HTERT RPE-1 (cell line): ENCODE results near the gene FAT3.

ENCODE experiments used
- in situ Hi-C: fragments of 300-500 bp; cut with MboI; formaldehyde crosslinking; loops from 4 replicates; pipeline ENCODE4 v1.14.3; 2020; ENCODE audit warnings: low sequenced_read_pairs

The FAT3 gene

DNA sequence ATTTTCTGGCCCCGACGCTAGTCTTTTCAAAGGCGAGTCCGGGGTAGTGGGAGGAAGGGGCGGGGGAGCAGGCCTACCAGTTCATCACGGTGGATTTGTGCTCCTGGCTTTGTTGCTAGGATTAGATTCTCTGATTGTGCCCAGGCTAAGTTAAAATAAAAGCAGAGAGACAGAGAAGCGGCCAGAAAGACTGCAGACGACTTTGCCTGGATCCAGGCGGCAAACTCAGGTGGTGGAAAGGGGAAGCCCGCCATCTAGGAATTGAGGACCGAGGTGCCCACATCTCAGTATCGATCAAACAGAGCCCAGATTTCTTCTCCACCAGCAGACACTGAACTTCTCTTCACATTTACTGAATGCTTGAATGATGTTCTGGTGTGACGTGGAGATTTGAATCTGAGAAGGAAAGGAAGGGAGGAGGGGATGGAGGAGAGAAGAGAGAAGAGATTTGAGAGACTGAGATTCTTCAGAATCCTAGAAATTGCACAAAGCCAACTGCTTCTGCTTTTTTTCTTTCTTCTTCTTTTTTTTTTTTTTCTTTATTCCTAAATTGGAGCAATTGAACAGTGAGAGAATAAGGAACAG lies 2.7 kb downstream of the FAT3 start:
- in situ Hi-C loops = no loop called here

DNA sequence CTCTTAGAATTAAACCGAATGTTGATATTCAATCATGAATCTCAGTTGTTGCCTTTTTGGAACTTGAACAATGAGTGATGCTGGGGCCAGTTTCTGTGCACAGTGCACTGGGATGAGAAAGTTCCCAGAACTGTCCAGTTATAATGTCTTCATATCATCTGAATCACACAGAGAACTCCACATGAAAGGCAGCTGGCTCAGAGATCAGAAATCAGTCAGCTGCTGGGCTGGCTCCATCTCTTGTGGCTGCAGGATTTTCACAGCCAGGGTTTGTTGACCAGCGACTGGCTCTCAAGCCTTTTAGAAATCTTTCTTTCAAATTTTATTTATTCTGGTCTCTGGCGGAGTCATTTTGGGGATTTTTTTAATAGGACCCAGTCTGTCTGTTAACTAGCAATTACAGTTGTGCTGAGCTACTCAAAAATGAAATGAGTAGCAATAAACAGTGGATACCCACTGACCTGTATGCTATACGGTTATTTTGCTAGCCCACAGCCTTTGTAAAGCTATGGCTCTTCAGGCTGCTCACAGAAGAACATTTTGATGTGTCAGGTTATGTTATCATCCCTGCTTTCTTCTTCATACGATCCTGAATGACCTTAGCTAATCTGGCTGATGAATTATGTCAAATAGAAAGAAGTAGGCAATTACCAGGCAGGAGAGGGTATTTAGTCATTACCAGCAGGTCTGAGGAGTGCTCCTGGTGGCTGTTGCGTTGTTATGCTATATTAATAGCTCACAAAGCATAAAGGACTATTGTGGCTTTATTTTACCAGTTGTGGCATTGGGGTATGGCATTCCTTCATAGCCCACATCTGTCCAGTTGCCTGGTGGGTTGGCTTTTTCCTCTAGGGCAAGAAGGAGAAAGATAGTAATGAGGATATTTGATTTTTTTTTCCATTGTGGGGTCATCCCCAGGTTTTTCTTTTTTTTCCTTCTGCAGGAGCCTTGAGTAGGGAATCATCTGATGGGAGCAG lies 3.6 kb downstream of the FAT3 start:
- in situ Hi-C loops = no loop called here

DNA sequence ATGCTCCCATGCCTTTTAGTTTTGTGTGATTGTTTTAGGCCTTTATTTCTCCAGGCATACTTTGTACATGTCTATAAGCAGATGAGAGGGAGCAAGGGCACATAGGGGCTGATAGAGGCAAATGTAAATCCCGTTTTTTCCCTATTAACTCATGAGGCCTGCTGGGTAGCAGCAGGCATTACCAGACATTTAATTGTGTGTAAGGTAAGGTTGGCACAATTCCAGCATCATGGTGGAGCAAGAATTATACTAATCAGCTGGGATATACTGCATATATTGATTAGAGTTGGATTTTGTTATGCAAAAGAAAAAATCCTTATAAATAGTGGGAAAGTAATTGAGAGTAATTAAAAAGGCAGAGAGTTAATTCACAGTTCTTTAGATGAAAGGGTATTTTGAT lies 12.2 kb downstream of the FAT3 start:
- in situ Hi-C loops = no loop called here

DNA sequence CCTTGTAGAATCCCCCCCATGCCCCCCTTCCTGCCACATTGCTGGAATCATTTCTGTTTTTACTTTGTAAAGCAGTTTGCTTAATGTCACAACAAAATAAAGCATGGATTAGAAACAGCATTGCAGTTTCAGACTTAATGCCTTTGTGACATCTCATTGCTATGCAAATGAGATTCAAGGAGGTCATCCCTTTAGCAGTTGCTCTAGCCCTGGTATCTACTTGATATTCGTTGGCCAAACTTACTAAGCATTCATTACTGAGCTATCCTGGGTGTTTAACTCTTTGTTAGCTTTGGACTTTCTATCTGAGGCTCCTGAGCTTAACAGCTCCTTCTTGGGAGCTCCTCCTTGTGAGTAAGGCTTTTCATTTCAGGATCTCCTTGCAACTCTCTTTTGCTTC lies 16.3 kb downstream of the FAT3 start:
- in situ Hi-C loops = no loop called here

DNA sequence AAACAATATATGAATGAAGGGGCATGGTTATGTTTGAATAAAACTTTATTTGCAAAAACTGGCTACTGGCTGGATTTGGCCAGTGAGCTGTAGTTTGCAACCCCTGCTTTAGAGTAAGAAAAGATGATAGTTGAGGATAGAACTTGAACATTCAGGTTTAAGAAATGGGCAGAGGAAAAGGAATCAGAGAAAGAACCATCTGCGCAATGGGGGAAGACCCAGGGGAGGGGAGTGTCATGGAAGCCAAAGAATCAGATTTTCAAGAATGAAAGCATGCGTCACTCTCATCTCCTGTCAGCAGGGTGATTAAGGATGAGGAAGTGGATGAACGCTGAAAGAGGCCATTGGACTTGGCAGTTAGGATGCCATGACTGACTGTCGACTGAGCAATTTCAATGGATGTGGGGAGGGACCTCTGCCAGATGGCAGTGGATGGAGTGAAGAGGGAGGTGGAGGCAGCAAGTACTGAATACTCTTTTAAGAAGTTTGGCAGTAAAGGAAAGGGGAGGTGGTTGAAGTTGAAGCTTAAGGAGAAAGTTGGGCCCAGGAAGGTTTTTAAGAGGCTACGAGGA lies 21.2 kb downstream of the FAT3 start:
- in situ Hi-C loops = no loop called here

DNA sequence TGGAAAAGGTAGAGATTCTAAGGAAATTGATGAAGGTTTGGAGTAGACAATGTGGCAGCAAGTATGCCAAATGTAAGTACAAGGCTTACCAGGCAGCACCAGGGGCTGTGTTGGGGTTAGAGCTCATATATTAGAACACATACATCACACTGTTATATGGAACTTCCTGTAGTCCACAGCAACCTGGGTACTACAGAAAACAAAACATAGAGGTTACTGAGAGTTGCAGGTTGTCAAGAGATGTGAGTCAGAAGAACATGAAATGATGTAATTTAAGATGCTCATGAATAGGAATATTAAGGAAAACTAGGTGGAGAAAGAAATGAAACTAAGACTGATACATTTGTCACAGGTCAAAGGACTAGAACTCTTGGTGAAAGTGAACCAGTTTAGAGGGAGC lies 22.0 kb downstream of the FAT3 start:
- in situ Hi-C loops = no loop called here

DNA sequence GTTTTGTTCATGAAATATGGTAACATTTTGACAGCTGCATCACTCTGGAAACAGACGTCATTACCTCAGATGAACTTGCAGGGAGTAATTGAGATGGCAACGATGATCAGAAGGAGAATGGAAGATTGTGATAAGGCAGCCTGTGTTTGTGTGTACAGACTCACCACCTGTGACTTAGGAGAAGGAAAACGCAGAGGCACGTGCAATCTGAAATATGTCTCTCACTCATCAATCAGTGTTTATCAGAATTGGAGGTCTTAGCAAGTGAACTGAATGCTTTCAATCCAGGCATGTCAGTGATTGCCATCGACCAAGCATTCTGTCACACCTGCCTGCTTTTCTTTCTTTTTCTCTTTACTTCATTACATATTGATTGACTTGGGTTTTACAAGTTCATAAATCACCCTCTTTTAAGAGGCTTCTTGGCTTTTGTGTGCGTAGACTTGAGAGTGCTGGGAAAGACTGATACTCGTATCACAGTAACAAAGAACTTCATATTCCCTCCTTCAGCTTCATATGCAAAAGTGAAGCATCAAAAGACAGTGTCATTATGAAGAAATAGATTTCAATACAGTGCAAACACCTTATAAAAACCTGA lies 24.6 kb downstream of the FAT3 start:
- in situ Hi-C loops = no loop called here

DNA sequence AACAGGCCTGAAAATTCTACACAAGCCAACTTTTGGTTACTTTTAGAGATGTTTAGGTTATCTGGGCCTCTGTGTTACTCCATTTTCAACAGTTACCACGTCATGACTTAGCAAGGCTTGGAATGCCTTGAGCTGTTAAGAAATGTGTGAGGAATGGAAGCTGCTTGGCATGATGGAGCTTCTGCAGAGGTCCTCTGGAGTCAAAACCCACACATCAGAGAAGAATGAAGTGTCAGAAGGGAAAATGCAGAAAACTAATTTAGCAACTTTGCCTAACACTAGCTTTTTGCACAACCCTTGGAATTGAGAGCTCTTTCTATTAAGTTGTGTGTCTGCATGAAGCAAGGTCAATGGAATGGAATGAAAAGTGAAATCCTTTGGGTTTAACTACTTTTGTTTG lies 27.4 kb downstream of the FAT3 start:
- in situ Hi-C loops = no loop called here

DNA sequence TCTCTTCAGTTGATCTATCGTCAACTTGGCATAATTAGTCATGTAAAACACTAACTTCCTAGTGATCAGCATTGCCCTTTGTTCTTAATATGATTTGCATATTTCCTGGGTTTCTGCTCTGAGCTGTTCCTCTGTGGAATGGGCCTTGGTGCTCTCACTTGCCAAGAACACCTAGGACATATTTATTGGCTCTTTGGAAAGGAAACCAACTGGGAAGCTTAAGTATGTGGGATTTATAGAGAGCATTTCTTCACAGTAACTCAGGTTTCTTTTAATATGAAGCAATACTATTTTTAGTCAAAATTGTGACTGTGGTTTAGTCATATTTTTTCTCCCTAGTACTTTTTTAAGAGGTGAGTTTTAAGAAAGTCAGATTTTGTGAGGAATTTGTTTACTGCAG lies 28.8 kb downstream of the FAT3 start:
- in situ Hi-C loops = no loop called here

DNA sequence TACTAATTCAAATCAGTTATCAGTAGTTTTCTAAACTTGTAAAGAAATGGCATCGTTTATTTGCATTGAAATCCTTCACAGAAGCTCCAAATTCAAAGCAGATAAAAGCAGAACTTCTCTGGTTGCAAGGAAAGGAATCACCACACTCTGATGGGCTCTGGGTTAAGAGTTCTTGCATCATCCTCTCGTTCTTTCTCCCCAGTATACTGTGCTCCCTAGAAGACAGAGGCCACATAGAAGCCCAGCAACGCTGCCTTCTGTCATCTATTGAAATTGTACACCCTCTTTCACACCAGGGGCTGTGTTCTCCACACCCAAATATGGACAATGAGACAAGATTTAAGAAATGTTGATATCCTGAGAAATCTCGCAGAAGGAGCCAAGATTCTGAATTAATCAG lies 29.3 kb downstream of the FAT3 start:
- in situ Hi-C loops = no loop called here

DNA sequence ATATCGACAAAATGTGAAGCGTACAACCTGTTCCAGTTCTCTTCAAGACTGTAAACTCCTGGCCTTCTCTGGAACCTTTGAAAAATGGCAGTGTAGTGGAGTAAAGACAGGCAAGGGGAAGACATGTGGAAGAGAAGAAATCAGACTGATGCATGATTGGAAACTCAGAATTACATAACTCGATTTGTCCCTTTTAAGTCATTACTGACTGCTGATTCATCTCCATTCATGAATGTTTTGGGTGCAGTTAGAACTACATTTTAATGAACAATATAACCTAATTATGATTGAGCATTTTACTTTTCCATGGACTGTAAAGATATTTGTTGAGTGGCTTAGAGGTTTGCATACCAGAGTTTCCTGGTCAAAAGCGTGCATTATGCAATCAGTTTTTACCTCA lies 32.9 kb downstream of the FAT3 start:
- in situ Hi-C loops = no loop called here

DNA sequence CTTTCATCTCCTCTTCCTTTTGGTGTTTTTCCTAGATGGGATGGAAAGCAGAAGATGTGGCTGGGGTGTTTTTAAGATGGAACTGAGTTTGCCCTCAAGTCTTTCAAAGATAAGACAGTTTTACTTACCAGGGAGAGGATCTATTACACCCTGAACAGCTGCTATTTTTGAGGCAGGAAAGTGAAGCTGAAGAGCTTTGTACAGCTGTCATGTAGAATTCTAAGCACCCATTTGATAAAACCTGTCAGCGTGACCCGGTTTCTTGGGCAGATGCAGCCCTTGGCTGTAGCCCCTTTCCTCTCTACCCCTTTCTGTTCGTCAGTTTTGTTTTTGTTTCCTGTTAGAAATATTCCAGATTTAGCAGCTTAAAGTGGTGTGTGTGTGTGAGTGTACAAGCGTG lies 35.2 kb downstream of the FAT3 start:
- in situ Hi-C loops = no loop called here

DNA sequence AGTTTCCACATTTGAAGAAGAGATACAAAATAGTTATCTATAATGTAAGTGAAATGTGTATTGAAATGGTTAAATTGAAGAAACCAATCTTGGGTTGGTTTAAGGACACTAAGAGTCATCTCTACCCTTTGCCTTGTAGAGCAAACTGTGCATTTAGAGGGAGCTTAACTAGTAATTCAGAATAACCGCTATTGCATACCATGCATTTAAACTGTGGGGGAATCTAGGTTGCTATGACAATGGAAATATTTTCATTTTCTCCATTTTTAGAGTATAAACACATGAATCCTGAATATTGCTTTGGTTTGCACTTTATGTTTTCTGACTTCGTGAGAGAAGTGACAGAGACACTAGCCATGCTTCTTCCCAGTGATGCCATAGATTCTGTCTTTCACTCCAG lies 39.7 kb downstream of the FAT3 start:
- in situ Hi-C loops = no loop called here

DNA sequence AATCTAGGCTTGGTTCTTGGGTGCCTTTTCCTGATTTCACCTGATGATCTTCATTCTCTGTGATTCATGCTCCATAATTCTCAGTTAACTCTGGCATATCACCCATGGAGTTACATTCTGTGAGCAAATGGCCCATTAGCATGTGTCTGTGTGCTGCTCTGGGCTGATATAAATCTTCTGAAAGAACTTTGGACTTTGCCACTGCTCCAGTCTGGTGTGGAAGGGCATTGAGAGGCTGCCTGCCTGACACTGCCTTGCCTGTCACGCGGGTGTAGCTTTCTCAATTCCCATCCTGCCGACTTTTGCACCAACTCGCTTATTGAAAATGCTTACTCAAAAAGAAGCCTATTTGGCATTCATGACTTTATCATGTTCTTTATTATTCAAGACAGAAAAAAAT lies 42.2 kb downstream of the FAT3 start:
- in situ Hi-C loops = no loop called here

DNA sequence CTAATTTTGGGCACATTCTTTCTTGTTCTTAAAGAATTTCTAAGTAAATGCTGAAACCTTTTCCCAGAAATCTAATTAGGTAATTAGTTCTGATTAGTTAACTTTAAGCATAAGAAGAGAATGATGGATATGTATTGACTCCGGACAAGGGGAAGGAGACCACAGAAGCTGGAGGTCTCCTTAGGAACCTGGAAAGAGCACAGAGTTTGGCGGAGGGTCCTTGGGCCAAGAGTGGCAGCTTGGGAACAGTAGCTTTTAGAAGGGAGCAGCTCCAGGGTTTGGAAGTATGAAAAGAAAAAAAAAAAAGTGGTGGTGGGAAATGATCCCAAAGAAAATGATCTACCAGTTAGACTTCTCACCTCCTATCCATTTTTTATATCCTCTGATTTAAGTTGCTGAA lies 42.7 kb downstream of the FAT3 start:
- in situ Hi-C loops = no loop called here

DNA sequence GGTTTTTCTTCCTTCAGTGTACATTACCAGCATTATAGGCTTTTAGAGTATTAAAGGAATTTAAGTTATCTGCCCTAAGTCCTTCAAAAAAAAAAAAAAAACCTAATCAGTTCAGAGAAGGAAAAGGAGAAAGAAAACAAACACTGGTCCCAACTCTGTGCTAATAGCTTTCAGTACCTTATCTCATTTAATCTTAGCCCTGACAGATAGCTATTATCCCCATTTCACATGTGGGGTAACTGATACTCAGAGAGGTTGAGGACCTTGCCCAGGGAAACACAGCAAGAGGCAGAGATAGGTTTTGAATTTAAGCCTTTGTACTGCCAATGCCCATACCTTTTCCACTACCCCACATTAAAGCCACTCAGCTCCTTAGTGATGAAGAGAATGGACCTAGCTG lies 43.4 kb downstream of the FAT3 start:
- in situ Hi-C loops = no loop called here

DNA sequence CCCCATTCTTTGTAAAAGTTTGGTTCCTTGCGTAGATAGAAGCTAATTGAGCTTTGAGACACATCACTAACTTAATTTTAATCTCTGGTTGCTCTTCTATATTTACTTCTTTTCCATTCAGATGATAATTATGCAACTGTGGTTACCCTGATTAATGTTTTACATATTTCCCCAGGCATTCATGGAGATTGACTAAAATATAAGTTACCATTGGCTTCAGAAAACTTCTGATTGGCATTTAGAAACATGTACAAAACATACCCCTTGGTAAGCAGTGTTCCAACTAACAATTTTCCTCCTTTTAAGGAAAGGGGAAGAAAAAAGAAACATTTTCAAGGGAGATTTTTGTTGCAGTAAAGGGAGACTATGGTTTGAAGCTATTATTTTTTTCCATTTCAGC lies 43.9 kb downstream of the FAT3 start:
- in situ Hi-C loops = no loop called here

DNA sequence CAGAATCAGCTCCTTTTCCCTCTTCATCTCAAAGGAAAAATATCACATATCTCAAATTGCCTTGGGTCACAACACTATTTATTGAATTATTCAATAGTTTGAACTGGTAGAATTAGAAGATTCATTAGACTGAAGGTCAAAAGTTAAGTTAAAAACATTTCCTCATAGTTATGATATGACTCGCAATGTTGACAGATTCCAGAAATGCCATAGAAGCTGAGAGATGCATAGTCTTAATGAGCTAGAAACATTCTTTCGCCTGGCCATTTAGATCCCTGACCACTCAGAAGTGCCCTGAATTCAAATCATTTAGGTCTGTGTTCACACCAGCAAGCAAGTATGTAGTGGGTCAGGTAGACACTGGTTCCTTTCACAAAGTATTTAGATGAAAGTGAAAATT lies 44.4 kb downstream of the FAT3 start:
- in situ Hi-C loops = no loop called here

DNA sequence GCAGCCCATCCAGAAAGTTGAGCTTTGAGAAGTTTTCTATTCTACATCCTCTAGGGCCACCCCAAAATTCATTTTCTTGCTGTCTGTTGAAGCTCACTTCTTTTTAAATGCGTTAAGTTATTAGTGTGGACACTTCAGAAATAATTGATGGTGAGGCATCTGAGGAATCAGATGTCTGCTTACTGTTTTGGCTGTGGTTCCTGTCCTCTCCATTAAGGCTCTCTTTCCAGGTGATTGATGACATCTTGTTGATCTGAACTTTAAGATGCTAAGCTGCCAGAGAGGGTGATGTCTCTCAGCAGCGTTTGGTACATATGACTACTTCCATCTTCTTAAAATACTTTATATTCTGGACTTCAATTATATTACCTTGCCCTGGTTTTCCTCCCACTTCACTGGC lies 45.2 kb downstream of the FAT3 start:
- in situ Hi-C loops = no loop called here

DNA sequence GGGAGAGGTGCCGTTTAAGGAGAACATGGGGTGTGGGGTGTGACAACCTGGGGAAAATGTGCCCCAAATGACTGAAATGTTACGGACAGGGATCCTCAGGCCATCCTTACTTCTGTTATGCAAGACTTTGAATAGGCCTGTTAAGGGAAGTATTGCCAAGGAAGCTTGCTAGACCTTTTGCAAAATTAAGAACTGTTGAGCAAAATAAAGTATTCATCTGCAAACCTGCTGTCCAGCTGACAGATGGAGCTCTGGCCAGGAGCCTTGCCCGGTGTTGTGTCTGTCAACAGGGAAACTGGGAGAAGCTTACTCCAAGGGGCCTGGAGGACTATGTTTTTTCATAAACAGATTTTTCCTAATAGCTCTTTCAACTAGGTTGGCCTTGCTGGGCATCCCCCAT lies 48.0 kb downstream of the FAT3 start:
- in situ Hi-C loops = no loop called here
